MCF 10A (cell line): ENCODE measurements around the gene RBM14. TPM values are rescaled to one million over a fixed set of nuclear protein-coding genes. Genes with fewer than 3 reads are reported as not detected.
"Not testable (repeated sequence)": the region's sequence is repeated elsewhere in the genome, so short reads cannot be mapped to it uniquely, and the experiment has no call there.

Experiments used
- BruUV-seq: library from RNA; stranded (reverse); fragments of 400-500 nt; replicated peaks from 2 replicates; lab custom pipeline; 2021; lab: Mats Ljungman, UMichigan
- CTCF ChIA-PET: fragments of 300-600 bp; sonication (Branson Sonifier 250); formaldehyde crosslinking; extraction: SDS; loops from one replicate; lab custom pipeline; 2021; ENCODE audit warnings: antibody characterized with exemption, inconsistent platforms; lab: Yijun Ruan, JAX
- POLR2A ChIA-PET: fragments of 300-600, 350-650 bp; sonication (Branson Sonifier 250); formaldehyde crosslinking; extraction: SDS; loops from one replicate; lab custom pipeline; 2020; ENCODE audit warnings: antibody characterized with exemption, inconsistent platforms; lab: Yijun Ruan, JAX
- DNase-seq: peaks from one replicate; pipeline ENCODE4 v3.0.0-alpha.2; 2018; ENCODE audit not compliant: unreplicated experiment
- H3K27ac Mint-ChIP-seq: one replicate; pipeline ENCODE4 v1.8.0; 2022; ENCODE audit warnings: mild to moderate bottlenecking, low read depth, mixed read lengths; ENCODE audit not compliant: unreplicated experiment
- H3K27me3 Mint-ChIP-seq: one replicate; pipeline ENCODE4 v1.8.0; 2022; ENCODE audit warnings: mixed read lengths; ENCODE audit not compliant: insufficient read depth, unreplicated experiment
- H3K36me3 Mint-ChIP-seq: one replicate; pipeline ENCODE4 v1.8.0; 2022; ENCODE audit warnings: mild to moderate bottlenecking, moderate library complexity, mixed read lengths; ENCODE audit not compliant: insufficient read depth, unreplicated experiment
- H3K4me1 Mint-ChIP-seq: one replicate; pipeline ENCODE4 v1.8.0; 2022; ENCODE audit warnings: mixed read lengths; ENCODE audit not compliant: insufficient read depth, unreplicated experiment
- H3K4me3 Mint-ChIP-seq: one replicate; pipeline ENCODE4 v1.8.0; 2022; ENCODE audit warnings: mild to moderate bottlenecking, moderate library complexity, mixed read lengths; ENCODE audit not compliant: unreplicated experiment
- H3K9me3 Mint-ChIP-seq: one replicate; pipeline ENCODE4 v1.8.0; 2022; ENCODE audit warnings: mixed read lengths; ENCODE audit not compliant: unreplicated experiment
- CTCF ChIP-seq: fragments of 200-600 bp; IDR thresholded peaks from one replicate; pipeline ENCODE4 v1.8.0; 2022; ENCODE audit warnings: antibody characterized with exemption, mild to moderate bottlenecking; ENCODE audit not compliant: unreplicated experiment
- intact Hi-C: fragments of 100-400 bp; cut with micrococcal nuclease; formaldehyde crosslinking; loops from 2 replicates; pipeline ENCODE4 v1.14.1; 2022
- total RNA-seq: library from RNA; stranded (reverse); gene quantifications from 2 replicates; pipeline ENCODE4 v1.2.3, GENCODE V29; 2022

RBM14 gene
- total RNA-seq, 1 experiment from 2014 or later = 78.1 TPM

DNA sequence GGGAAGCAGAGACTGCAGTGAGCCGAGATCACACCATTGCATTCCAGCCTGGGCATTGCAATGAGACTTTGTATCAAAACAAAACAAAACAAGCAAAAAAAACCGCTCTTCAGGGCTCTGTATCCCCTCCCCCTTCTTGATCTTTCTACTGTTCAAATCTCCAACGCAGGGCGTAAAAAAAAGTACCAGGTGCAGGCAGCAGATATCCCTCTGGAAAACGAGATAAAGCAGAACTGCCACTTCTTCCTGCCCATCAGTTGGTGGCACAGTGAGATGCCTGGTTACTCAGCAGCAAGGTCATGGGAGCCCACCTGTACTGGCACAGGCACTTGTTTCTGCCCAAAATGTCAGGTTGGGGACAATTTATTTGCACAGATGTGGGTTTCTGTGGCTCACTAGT is 12.3 kb upstream of the RBM14 start:
- TF ChIP-seq CTCF = no peak
- no TSS peak for BruUV-seq
- Mint-ChIP-seq H3K4me3 (no peak overlapping the region), H3K27me3 (no peaks in the 10 kb centered on the region), H3K4me1 (peaks cover 23% of the 10 kb centered on the region), H3K36me3 (peaks cover 29% of the 10 kb centered on the region), H3K9me3 (no peaks in the 10 kb centered on the region), H3K27ac (no peak overlapping the region)
- ChIA-PET CTCF (no interaction called here), POLR2A (interaction anchor here (3.2 kb wide), 1 partner anchor 13 kb away, joined by 23 read pairs; the partner anchor contains the start of gene RBM14)
- no peak for DNase-seq
- intact Hi-C loops = no loop called here

DNA sequence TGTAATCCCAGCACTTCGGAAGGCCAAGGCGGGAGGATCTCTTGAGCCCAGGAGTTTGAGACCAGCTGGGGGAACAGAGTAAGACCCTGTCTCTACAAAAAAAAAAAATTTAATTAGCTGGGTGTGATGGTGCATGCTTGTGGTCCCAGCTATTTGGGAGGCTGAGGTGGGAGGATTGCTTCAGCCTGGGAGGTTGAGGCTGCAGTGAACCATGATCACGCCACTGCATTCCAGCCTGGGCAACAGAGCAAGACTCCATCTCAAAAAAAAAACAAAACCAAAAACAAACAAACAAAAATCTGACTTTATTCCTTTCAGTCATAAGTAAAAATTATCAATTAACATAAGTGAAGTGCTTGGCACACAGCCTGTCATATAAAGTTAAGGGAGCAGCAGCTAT is 9.8 kb upstream of the RBM14 start:
- peaks cover 23% of the 10 kb centered on the region for H3K36me3 Mint-ChIP-seq
- DNase-seq, BruUV-seq, H3K27ac Mint-ChIP-seq, H3K9me3 Mint-ChIP-seq, intact Hi-C loops, H3K27me3 Mint-ChIP-seq, H3K4me3 Mint-ChIP-seq: not testable (repeated sequence)
- peaks cover 23% of the 10 kb centered on the region for H3K4me1 Mint-ChIP-seq
- ChIA-PET CTCF (interaction anchor here (0.5 to 1.1 kb wide), 2 partner anchors 10 to 72 kb away, joined by 3 to 5 read pairs; partner anchors contain the start of gene RBM14), POLR2A (interaction anchor here (1.1 to 3.7 kb wide), 8 partner anchors 10 to 237 kb away, joined by 3 to 48 read pairs (median 4); partner anchors contain the start of genes RBM14, RBM4 and RCE1)

DNA sequence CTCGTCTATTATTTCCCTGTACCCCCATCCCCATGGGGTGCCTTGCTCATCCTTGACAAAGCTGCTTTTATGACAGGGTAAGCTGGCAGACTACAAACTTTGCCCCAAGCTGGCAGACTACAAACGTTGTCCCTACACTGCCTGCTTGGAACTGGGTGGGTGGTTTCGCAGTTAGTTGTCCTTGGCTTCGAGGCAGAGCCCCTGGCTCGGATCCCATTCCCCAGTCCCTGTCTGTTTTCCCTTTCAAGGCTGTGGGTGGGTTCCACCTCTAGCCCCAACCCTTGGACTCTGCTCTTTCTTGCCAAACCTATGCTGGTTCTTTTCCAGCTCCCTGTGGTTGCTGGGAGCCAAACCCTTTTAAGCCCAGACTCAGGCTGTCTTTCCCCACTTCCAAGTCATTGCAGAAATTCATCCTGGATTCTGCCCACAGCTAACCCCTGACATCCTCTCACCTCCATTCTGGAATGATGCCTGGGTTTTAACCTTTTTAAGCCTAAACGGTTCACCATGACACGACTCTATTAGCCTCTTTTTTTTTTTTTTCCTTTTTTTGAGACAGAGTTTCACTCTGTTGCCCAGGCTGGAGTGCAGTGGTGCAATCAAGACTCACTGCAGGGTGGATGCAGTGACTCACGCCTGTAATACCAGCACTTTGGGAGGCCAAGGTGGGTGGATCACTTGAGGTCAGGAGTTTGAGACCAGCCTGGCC is 9.2 kb upstream of the RBM14 start:
- TF ChIP-seq CTCF = no peak
- Mint-ChIP-seq H3K27ac (peak overlapping the region; percentile 90), H3K27me3 (no peaks in the 10 kb centered on the region), H3K4me3 (peak overlapping the region; percentile 48), H3K36me3 (peaks cover 23% of the 10 kb centered on the region), H3K4me1 (peaks cover 18% of the 10 kb centered on the region), H3K9me3 (no peaks in the 10 kb centered on the region)
- POLR2A ChIA-PET = interaction anchor here (0.6 to 3.7 kb wide), 11 partner anchors 10 to 413 kb away, joined by 3 to 48 read pairs (median 4); partner anchors contain the start of genes ACTN3, RBM14, RBM4 and RBM4B
- BruUV-seq = no TSS peak
- intact Hi-C loops = no loop called here
- CTCF ChIA-PET = interaction anchor here (0.6 to 1.1 kb wide), 4 partner anchors 13 to 221 kb away, joined by 3 to 5 read pairs (median 3); no protein-coding TSS in a partner anchor
- DNase-seq = peak; percentile 97

GRCh38 chr11:66609721-66610617 is 6.5 kb upstream of the RBM14 start:
- Mint-ChIP-seq H3K27ac (no peak overlapping the region), H3K9me3 (no peaks in the 10 kb centered on the region)
- BruUV-seq = no TSS peak

More at GRCh38 chr11:66609721-66610617, 6.5 kb upstream of the RBM14 start:
- Mint-ChIP-seq H3K36me3 (peaks cover 20% of the 10 kb centered on the region), H3K27me3 (no peaks in the 10 kb centered on the region), H3K4me1 (peaks cover 12% of the 10 kb centered on the region), H3K4me3 (no peak overlapping the region)
- no peak for DNase-seq
- ChIA-PET CTCF (interaction anchor here (0.6 kb wide), 1 partner anchor 161 kb away, joined by 3 read pairs; no protein-coding TSS in a partner anchor), POLR2A (interaction anchor here (21.3 kb wide), 1 partner anchor 27 kb away, joined by 420 read pairs; the partner anchor contains the start of gene RBM4)
- intact Hi-C loops = no loop called here
- TF ChIP-seq CTCF = no peak
